Measurements from ENCODE around the gene CBLC. TPM values are rescaled to one million over a fixed set of nuclear protein-coding genes. Genes with fewer than 3 reads are reported as not detected.

Gene CBLC
- total RNA-seq, 4 donors from 2014 or later, result not detected

GRCh38 chr19:44738136-44738535 lies 39.6 kb upstream of the CBLC start:
- TF ChIP-seq POLR2A (IDR thresholded peaks at IDR 0.05) (no peak), EP300 (IDR thresholded peaks at IDR 0.05) (no peak), CTCF (IDR thresholded peaks at IDR 0.05) (no peak)
- H3K4me3 ChIP-seq, result no peak overlapping the region
- H3K9me3 ChIP-seq, result no peaks in the 10 kb centered on the region
- DNase-seq (ENCODE audit: low spot score in 2 of 2), result no peak
- H3K27me3 ChIP-seq, result no peaks in the 10 kb centered on the region
- no peaks in the 10 kb centered on the region for H3K36me3 ChIP-seq
- WGBS, 2 donors, result 68 to 73% methylated on average over 2 of the region's 2 CpGs
- H3K4me1 ChIP-seq, result peaks cover 0 to 41% (median 17%) of the 10 kb centered on the region in 4 donors
- no peak overlapping the region for H3K27ac ChIP-seq

GRCh38 chr19:44738603-44739558 lies 38.8 kb upstream of the CBLC start:
- peaks cover 0 to 49% (median 21%) of the 10 kb centered on the region in 4 donors for H3K4me1 ChIP-seq
- H3K4me3 ChIP-seq, result no peak overlapping the region
- H3K36me3 ChIP-seq, result no peaks in the 10 kb centered on the region
- no peak overlapping the region for H3K27ac ChIP-seq
- DNase-seq (ENCODE audit: low spot score in 2 of 2), result no peak
- TF ChIP-seq POLR2A (IDR thresholded peaks at IDR 0.05) (no peak), CTCF (IDR thresholded peaks at IDR 0.05) (no peak), EP300 (IDR thresholded peaks at IDR 0.05) (no peak)
- no peaks in the 10 kb centered on the region for H3K27me3 ChIP-seq
- 40 to 55% methylated on average over 11 of the region's 11 CpGs for WGBS, 2 donors
- no peaks in the 10 kb centered on the region for H3K9me3 ChIP-seq

GRCh38 chr19:44740351-44740824 lies 37.3 kb upstream of the CBLC start:
- H3K9me3 ChIP-seq, result no peaks in the 10 kb centered on the region
- no peaks in the 10 kb centered on the region for H3K27me3 ChIP-seq
- H3K36me3 ChIP-seq, result no peaks in the 10 kb centered on the region
- DNase-seq (ENCODE audit: low spot score in 2 of 2), result no peak
- no peak overlapping the region for H3K4me3 ChIP-seq
- TF ChIP-seq CTCF (IDR thresholded peaks at IDR 0.05), result no peak
- peak overlapping the region in 3 of 4 donors; percentile 79 to 95 (median 80) for H3K27ac ChIP-seq
- 48 to 53% methylated on average over 3 of the region's 3 CpGs for WGBS, 2 donors
- peaks cover 0 to 64% (median 32%) of the 10 kb centered on the region in 4 donors for H3K4me1 ChIP-seq

GRCh38 chr19:44741258-44741731 lies 36.4 kb upstream of the CBLC start:
- no peaks in the 10 kb centered on the region for H3K9me3 ChIP-seq
- H3K27me3 ChIP-seq, result no peaks in the 10 kb centered on the region
- WGBS, 2 donors, result 47 to 55% methylated on average over 6 of the region's 6 CpGs
- TF ChIP-seq POLR2A (IDR thresholded peaks at IDR 0.05) (no peak), CTCF (IDR thresholded peaks at IDR 0.05) (no peak), EP300 (IDR thresholded peaks at IDR 0.05) (no peak)
- H3K27ac ChIP-seq, result peak overlapping the region; percentile 43 to 95 (median 80)
- H3K4me1 ChIP-seq, result peaks cover 0 to 71% (median 34%) of the 10 kb centered on the region in 4 donors
- no peak for DNase-seq (ENCODE audit: low spot score in 2 of 2)
- no peak overlapping the region for H3K4me3 ChIP-seq
- H3K36me3 ChIP-seq, result no peaks in the 10 kb centered on the region

- Histone ChIP-seq H3K27ac (peak overlapping the region; percentile 43 to 95 (median 80)), H3K4me3 (no peak overlapping the region), H3K4me1 (peaks cover 0 to 76% (median 39%) of the 10 kb centered on the region in 4 donors), H3K9me3 (no peaks in the 10 kb centered on the region), H3K27me3 (no peaks in the 10 kb centered on the region), H3K36me3 (no peaks in the 10 kb centered on the region)
- 1% methylated on average over 5 to 13 of the region's 13 CpGs for WGBS, 2 donors
- TF ChIP-seq CTCF (IDR thresholded peaks at IDR 0.05), result peak in 1 of 5 experiments; percentile 16
- no peak for TF ChIP-seq POLR2A (IDR thresholded peaks at IDR 0.05)
- peak; percentile 91 to 99 for TF ChIP-seq EP300 (IDR thresholded peaks at IDR 0.05)
- DNase-seq (ENCODE audit: low spot score in 2 of 2), result peak; percentile 95 to 98
Measured at GRCh38 chr19:44741841-44742329, 35.8 kb upstream of the CBLC start.
